HG03066 (cell line): ENCODE data around the gene MAGEA3.
A peak's percentile ranks its signal among the peaks of the same experiment; 100 is the strongest.
"Not testable (repeated sequence)": the region's sequence is repeated elsewhere in the genome, so short reads cannot be mapped to it uniquely, and the experiment has no call there.

Source experiments
- ATAC-seq: cut with Tn5 transposase; IDR thresholded peaks from one replicate; pipeline ENCODE4 v1.9.1; 2021; ENCODE audit warnings: low read depth; ENCODE audit not compliant: unreplicated experiment

The MAGEA3 gene

GRCh38 chrX:152697952-152698931, at the start of gene MAGEA3:
MAGEA3 (plus strand) TSS chrX:152698794; CDS start chrX:152700833, 2,039 bp downstream.
- not testable (repeated sequence) for ATAC-seq

GRCh38 chrX:152652060-152652459, 46.5 kb upstream of the MAGEA3 start:
- no peak for ATAC-seq

- ATAC-seq, result no peak
Measured at GRCh38 chrX:152652467-152652866, 46.1 kb upstream of the MAGEA3 start.

GRCh38 chrX:152656087-152656486, 42.5 kb upstream of the MAGEA3 start:
- ATAC-seq, result no peak

GRCh38 chrX:152656890-152657289, 41.7 kb upstream of the MAGEA3 start:
- ATAC-seq, result no peak

- no peak for ATAC-seq
Measured at GRCh38 chrX:152658302-152658701, 40.3 kb upstream of the MAGEA3 start.

GRCh38 chrX:152663086-152663485, 35.5 kb upstream of the MAGEA3 start:
- ATAC-seq, result no peak

- ATAC-seq, result no peak
Measured at GRCh38 chrX:152674135-152674534, 24.5 kb upstream of the MAGEA3 start.

- ATAC-seq, result not testable (repeated sequence)
Measured at GRCh38 chrX:152674652-152675051, 23.9 kb upstream of the MAGEA3 start.

GRCh38 chrX:152681012-152681411, 17.6 kb upstream of the MAGEA3 start:
- peak; percentile 65 for ATAC-seq

GRCh38 chrX:152700390-152700789, 1.8 kb downstream of the MAGEA3 start:
- not testable (repeated sequence) for ATAC-seq

- not testable (repeated sequence) for ATAC-seq
Measured at GRCh38 chrX:152706500-152706899, 7.9 kb downstream of the MAGEA3 start.

- ATAC-seq, result not testable (repeated sequence)
Measured at GRCh38 chrX:152709173-152709572, 10.6 kb downstream of the MAGEA3 start, which contains the start of gene CSAG2. CSAG2 (minus strand) TSS chrX:152709273; CDS start chrX:152709112, 161 bp downstream.

GRCh38 chrX:152713195-152713594, 14.6 kb downstream of the MAGEA3 start:
- ATAC-seq, result not testable (repeated sequence)

- not testable (repeated sequence) for ATAC-seq
Measured at GRCh38 chrX:152713815-152714787, 15.5 kb downstream of the MAGEA3 start, which contains the start of gene MAGEA2B. MAGEA2B (plus strand) TSS chrX:152714628; CDS start chrX:152717107, 2,479 bp downstream.

- no peak for ATAC-seq
Measured at GRCh38 chrX:152725409-152725808, 26.8 kb downstream of the MAGEA3 start.

- ATAC-seq, result no peak
Measured at GRCh38 chrX:152733261-152733975, 34.8 kb downstream of the MAGEA3 start, which contains the start of the genes CSAG1 and MAGEA12. CSAG1 (minus strand) TSS chrX:152733721; CDS start chrX:152732460, 1,261 bp downstream. MAGEA12 (plus strand) TSS chrX:152733757; CDS start chrX:152736162, 2,405 bp downstream.

GRCh38 chrX:152734143-152734858, 35.7 kb downstream of the MAGEA3 start:
- not testable (repeated sequence) for ATAC-seq

- ATAC-seq, result no peak
Measured at GRCh38 chrX:152735101-152735500, 36.5 kb downstream of the MAGEA3 start.
